ENCODE measurements around the gene DENND6B. TPM values are rescaled to one million over a fixed set of nuclear protein-coding genes. Genes with fewer than 3 reads are reported as not detected.

Gene DENND6B
- total RNA-seq, 2 experiments from 2014 or later, result 2.8 TPM

- DNase-seq, result no peak
- Mint-ChIP-seq H3K36me3 (ENCODE audit: low read depth) (no peaks in the 10 kb centered on the region), H3K4me1 (peaks cover 16% of the 10 kb centered on the region), H3K27ac (peak overlapping the region; percentile 92), H3K27me3 (no peaks in the 10 kb centered on the region), H3K9me3 (ENCODE audit: low read depth) (no peaks in the 10 kb centered on the region), H3K4me3 (peak overlapping the region; percentile 76)
- CTCF ChIA-PET, result no interaction called here
- intact Hi-C loops (cut with DNase I, micrococcal nuclease), result no loop called here
- POLR2A ChIA-PET, result no interaction called here
- ATAC-seq, result no peak
Observed at GRCh38 chr22:50313600-50313999, 13.2 kb downstream of the DENND6B start.

- CTCF ChIA-PET, result no interaction called here
- Mint-ChIP-seq H3K36me3 (ENCODE audit: low read depth) (no peaks in the 10 kb centered on the region), H3K4me1 (peaks cover 16% of the 10 kb centered on the region), H3K9me3 (ENCODE audit: low read depth) (no peaks in the 10 kb centered on the region), H3K27ac (no peak overlapping the region), H3K4me3 (no peak overlapping the region), H3K27me3 (no peaks in the 10 kb centered on the region)
- intact Hi-C loops (cut with DNase I, micrococcal nuclease), result no loop called here
- ATAC-seq (no peak), DNase-seq (no peak)
- POLR2A ChIA-PET, result no interaction called here
Observed at GRCh38 chr22:50313021-50313420, 13.8 kb downstream of the DENND6B start.

GRCh38 chr22:50312371-50312770 is 14.4 kb downstream of the DENND6B start:
- intact Hi-C loops (cut with DNase I, micrococcal nuclease), result no loop called here
- CTCF ChIA-PET, result interaction anchor here (1.0 kb wide), 1 partner anchor 30 kb away, joined by 7 read pairs; no protein-coding TSS in a partner anchor
- POLR2A ChIA-PET, result no interaction called here
- no peak for ATAC-seq
- no peaks in the 10 kb centered on the region for H3K36me3 Mint-ChIP-seq (ENCODE audit: low read depth)
- no peaks in the 10 kb centered on the region for H3K27me3 Mint-ChIP-seq
- DNase-seq, result no peak
- H3K9me3 Mint-ChIP-seq (ENCODE audit: low read depth), result no peaks in the 10 kb centered on the region
- no peak overlapping the region for H3K4me3 Mint-ChIP-seq
- peaks cover 16% of the 10 kb centered on the region for H3K4me1 Mint-ChIP-seq
- no peak overlapping the region for H3K27ac Mint-ChIP-seq

- Mint-ChIP-seq H3K27ac (no peak overlapping the region), H3K4me1 (peaks cover 16% of the 10 kb centered on the region), H3K9me3 (ENCODE audit: low read depth) (no peaks in the 10 kb centered on the region), H3K27me3 (no peaks in the 10 kb centered on the region), H3K4me3 (no peak overlapping the region), H3K36me3 (ENCODE audit: low read depth) (no peaks in the 10 kb centered on the region)
- intact Hi-C loops (cut with DNase I, micrococcal nuclease), result no loop called here
- POLR2A ChIA-PET, result no interaction called here
- CTCF ChIA-PET, result interaction anchor here (0.5 to 1.0 kb wide), 2 partner anchors 10 to 31 kb away, joined by 3 to 7 read pairs; no protein-coding TSS in a partner anchor
- DNase-seq (no peak), ATAC-seq (no peak)
Observed at GRCh38 chr22:50311606-50312351, 15.0 kb downstream of the DENND6B start.

- no peaks in the 10 kb centered on the region for H3K9me3 Mint-ChIP-seq (ENCODE audit: low read depth)
- intact Hi-C loops (cut with DNase I, micrococcal nuclease), result no loop called here
- H3K4me3 Mint-ChIP-seq, result no peak overlapping the region
- peaks cover 20% of the 10 kb centered on the region for H3K4me1 Mint-ChIP-seq
- ChIA-PET CTCF (no interaction called here), POLR2A (no interaction called here)
- H3K27ac Mint-ChIP-seq, result no peak overlapping the region
- no peaks in the 10 kb centered on the region for H3K36me3 Mint-ChIP-seq (ENCODE audit: low read depth)
- peaks cover 4% of the 10 kb centered on the region for H3K27me3 Mint-ChIP-seq
- DNase-seq (no peak), ATAC-seq (no peak)
Observed at GRCh38 chr22:50310949-50311444, 15.8 kb downstream of the DENND6B start.

GRCh38 chr22:50310031-50310722 is 16.6 kb downstream of the DENND6B start:
- intact Hi-C loops (cut with DNase I, micrococcal nuclease), result no loop called here
- POLR2A ChIA-PET, result no interaction called here
- no peak for ATAC-seq

GRCh38 chr22:50309601-50309991 is 17.2 kb downstream of the DENND6B start:
- DNase-seq, result no peak

More at GRCh38 chr22:50310031-50310722, 16.6 kb downstream of the DENND6B start:
- H3K27ac Mint-ChIP-seq, result no peak overlapping the region
- peaks cover 19% of the 10 kb centered on the region for H3K4me1 Mint-ChIP-seq
- no peak for DNase-seq
- H3K9me3 Mint-ChIP-seq (ENCODE audit: low read depth), result no peaks in the 10 kb centered on the region
- H3K27me3 Mint-ChIP-seq, result peaks cover 6% of the 10 kb centered on the region
- H3K4me3 Mint-ChIP-seq, result no peak overlapping the region
- CTCF ChIA-PET, result interaction anchor here (0.6 kb wide), 1 partner anchor 72 kb away, joined by 3 read pairs; no protein-coding TSS in a partner anchor
- H3K36me3 Mint-ChIP-seq (ENCODE audit: low read depth), result no peaks in the 10 kb centered on the region

GRCh38 chr22:50308986-50309600 is 17.7 kb downstream of the DENND6B start:
- Mint-ChIP-seq H3K9me3 (ENCODE audit: low read depth) (no peaks in the 10 kb centered on the region), H3K27me3 (peaks cover 9% of the 10 kb centered on the region), H3K27ac (no peak overlapping the region), H3K4me1 (peaks cover 13% of the 10 kb centered on the region), H3K4me3 (no peak overlapping the region), H3K36me3 (ENCODE audit: low read depth) (no peaks in the 10 kb centered on the region)
- CTCF ChIA-PET, result interaction anchor here (0.6 kb wide), 2 partner anchors 73 to 253 kb away, joined by 3 read pairs; partner anchors contain the start of gene SYCE3
- DNase-seq (no peak), ATAC-seq (no peak)
- POLR2A ChIA-PET, result no interaction called here
- intact Hi-C loops (cut with DNase I, micrococcal nuclease), result no loop called here

More at GRCh38 chr22:50309601-50309991, 17.2 kb downstream of the DENND6B start:
- peaks cover 18% of the 10 kb centered on the region for H3K4me1 Mint-ChIP-seq
- no peak overlapping the region for H3K4me3 Mint-ChIP-seq
- no peak overlapping the region for H3K27ac Mint-ChIP-seq
- no peaks in the 10 kb centered on the region for H3K9me3 Mint-ChIP-seq (ENCODE audit: low read depth)
- ATAC-seq, result no peak
- intact Hi-C loops (cut with DNase I, micrococcal nuclease), result no loop called here
- peaks cover 6% of the 10 kb centered on the region for H3K27me3 Mint-ChIP-seq
- H3K36me3 Mint-ChIP-seq (ENCODE audit: low read depth), result no peaks in the 10 kb centered on the region
- POLR2A ChIA-PET, result no interaction called here
- CTCF ChIA-PET, result interaction anchor here (0.6 kb wide), 2 partner anchors 73 to 253 kb away, joined by 3 read pairs; partner anchors contain the start of gene SYCE3

GRCh38 chr22:50308597-50308935 is 18.2 kb downstream of the DENND6B start:
- Mint-ChIP-seq H3K4me1 (peaks cover 7% of the 10 kb centered on the region), H3K4me3 (no peak overlapping the region), H3K27ac (no peak overlapping the region), H3K27me3 (peaks cover 12% of the 10 kb centered on the region), H3K9me3 (ENCODE audit: low read depth) (no peaks in the 10 kb centered on the region), H3K36me3 (ENCODE audit: low read depth) (no peaks in the 10 kb centered on the region)
- intact Hi-C loops (cut with DNase I, micrococcal nuclease), result no loop called here
- ATAC-seq (no peak), DNase-seq (no peak)
- CTCF ChIA-PET, result no interaction called here
- POLR2A ChIA-PET, result no interaction called here

GRCh38 chr22:50307890-50308596 is 18.8 kb downstream of the DENND6B start:
- CTCF ChIA-PET, result interaction anchor here (1.1 kb wide), 1 partner anchor 32 kb away, joined by 4 read pairs; no protein-coding TSS in a partner anchor
- ATAC-seq (no peak), DNase-seq (no peak)
- Mint-ChIP-seq H3K4me3 (no peak overlapping the region), H3K36me3 (ENCODE audit: low read depth) (no peaks in the 10 kb centered on the region), H3K9me3 (ENCODE audit: low read depth) (no peaks in the 10 kb centered on the region), H3K4me1 (peaks cover 6% of the 10 kb centered on the region), H3K27me3 (peaks cover 13% of the 10 kb centered on the region), H3K27ac (no peak overlapping the region)
- intact Hi-C loops (cut with DNase I, micrococcal nuclease), result no loop called here
- POLR2A ChIA-PET, result no interaction called here
